PFSK-1 (cell line): ENCODE results near the gene CXCL13.

Experiments used
- FOXP2 ChIP-seq: optimal IDR thresholded peaks from 2 replicates; pipeline ENCODE3; 2011; ENCODE audit warnings: borderline replicate concordance, control low read depth, inconsistent platforms; ENCODE audit not compliant: insufficient read depth; ENCODE audit errors: extremely low read length, extremely low read depth
- POLR2AphosphoS5 ChIP-seq: IDR thresholded peaks from 2 replicates; pipeline ENCODE4 v1.6.1; 2012; ENCODE audit warnings: low read depth, mild to moderate bottlenecking, control low read depth, low read length, moderate library complexity
- SIN3A ChIP-seq: IDR thresholded peaks from 2 replicates; pipeline ENCODE4 v1.6.1; 2012; ENCODE audit warnings: mild to moderate bottlenecking, low read length, moderate library complexity, borderline replicate concordance; ENCODE audit not compliant: insufficient read depth
- TAF1 ChIP-seq: IDR thresholded peaks from 2 replicates; pipeline ENCODE4 v1.6.1; 2012; ENCODE audit warnings: low read length, control low read depth, borderline replicate concordance; ENCODE audit not compliant: insufficient read depth
- TF ChIP-seq, protein P1 (sequence below), 2 experiments: IDR thresholded peaks; 2 replicates each; pipeline versions ENCODE4 v1.6.1 to v1.8.0; 2011 to 2012; ENCODE audit warnings: low read depth in 2 of 2, low read length in 2 of 2, control low read depth in 1 of 2, inconsistent platforms in 1 of 2, mild to moderate bottlenecking in 1 of 2, moderate library complexity in 1 of 2; ENCODE audit not compliant: insufficient read depth in 1 of 2

CXCL13 gene

DNA sequence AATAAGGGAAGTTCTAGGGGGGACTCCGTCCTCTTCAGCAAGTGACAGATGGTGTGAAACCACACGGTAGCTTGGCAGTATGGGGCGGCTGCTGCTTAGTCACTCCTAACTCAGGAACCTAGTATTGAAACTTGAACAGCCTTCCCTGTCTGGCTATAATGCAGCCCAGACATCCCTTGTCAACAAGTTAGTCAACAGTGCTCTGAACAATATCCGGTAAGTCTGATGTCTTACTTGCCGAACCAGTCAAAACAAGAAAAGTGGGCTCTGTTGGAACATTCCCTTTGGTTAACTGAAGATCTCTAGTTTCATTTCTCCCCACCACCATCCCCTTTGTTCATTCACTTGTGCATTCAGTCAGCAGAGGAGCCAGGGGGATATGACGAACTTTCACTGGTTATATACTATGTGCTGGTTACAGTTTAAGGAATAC, 18.7 kb upstream of the CXCL13 start:
- TF ChIP-seq, protein P1, sequence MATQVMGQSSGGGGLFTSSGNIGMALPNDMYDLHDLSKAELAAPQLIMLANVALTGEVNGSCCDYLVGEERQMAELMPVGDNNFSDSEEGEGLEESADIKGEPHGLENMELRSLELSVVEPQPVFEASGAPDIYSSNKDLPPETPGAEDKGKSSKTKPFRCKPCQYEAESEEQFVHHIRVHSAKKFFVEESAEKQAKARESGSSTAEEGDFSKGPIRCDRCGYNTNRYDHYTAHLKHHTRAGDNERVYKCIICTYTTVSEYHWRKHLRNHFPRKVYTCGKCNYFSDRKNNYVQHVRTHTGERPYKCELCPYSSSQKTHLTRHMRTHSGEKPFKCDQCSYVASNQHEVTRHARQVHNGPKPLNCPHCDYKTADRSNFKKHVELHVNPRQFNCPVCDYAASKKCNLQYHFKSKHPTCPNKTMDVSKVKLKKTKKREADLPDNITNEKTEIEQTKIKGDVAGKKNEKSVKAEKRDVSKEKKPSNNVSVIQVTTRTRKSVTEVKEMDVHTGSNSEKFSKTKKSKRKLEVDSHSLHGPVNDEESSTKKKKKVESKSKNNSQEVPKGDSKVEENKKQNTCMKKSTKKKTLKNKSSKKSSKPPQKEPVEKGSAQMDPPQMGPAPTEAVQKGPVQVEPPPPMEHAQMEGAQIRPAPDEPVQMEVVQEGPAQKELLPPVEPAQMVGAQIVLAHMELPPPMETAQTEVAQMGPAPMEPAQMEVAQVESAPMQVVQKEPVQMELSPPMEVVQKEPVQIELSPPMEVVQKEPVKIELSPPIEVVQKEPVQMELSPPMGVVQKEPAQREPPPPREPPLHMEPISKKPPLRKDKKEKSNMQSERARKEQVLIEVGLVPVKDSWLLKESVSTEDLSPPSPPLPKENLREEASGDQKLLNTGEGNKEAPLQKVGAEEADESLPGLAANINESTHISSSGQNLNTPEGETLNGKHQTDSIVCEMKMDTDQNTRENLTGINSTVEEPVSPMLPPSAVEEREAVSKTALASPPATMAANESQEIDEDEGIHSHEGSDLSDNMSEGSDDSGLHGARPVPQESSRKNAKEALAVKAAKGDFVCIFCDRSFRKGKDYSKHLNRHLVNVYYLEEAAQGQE (IDR thresholded peaks at IDR 0.05; ENCODE audit: insufficient read depth in 1 of 2, low read depth in 2 of 2, low read length in 2 of 2), result no peak
- TF ChIP-seq POLR2AphosphoS5, result no peak
- no peak for TF ChIP-seq FOXP2
- TF ChIP-seq SIN3A, result no peak
- TF ChIP-seq TAF1, result no peak

DNA sequence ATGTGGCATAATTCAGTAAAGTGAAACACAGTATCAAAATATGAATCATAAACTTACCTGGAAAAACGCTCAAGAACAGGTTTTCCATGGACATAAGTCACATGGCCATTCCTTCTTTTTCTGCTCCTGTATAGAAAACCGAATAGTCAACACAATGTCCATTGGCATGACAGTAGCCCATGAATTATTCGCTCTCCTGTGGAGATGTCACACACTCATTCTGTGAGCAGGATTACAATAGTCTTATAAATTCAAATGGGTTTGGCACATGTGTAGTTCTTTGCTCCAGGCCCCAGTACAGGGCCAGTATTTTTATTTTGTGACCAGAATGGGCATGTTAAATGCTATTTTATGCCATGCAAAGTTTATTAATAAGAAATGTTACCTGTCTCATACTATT, 15.1 kb upstream of the CXCL13 start:
- TF ChIP-seq, protein P1 (IDR thresholded peaks at IDR 0.05; ENCODE audit: insufficient read depth in 1 of 2, low read depth in 2 of 2, low read length in 2 of 2), result no peak
- no peak for TF ChIP-seq FOXP2
- TF ChIP-seq SIN3A, result no peak
- no peak for TF ChIP-seq TAF1
- TF ChIP-seq POLR2AphosphoS5, result no peak

DNA sequence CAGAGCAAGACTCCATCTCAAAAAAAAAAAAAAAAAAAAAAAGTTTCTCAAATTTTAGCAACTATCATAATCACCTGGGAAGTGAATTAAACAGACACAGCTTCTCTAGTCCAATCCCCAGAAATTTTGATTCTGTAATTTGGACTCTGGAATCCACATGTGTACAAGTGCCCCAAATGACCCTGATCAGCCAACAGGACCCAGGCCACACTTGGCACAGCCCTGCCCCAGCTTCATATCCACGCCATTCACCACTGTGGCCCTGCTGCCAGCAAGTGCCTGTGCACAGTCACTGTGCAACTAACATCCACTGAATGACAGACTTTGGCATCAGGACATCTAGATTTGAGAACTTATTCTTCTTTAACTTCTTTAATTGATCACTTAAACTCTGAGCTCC, 14.1 kb upstream of the CXCL13 start:
- TF ChIP-seq SIN3A, result no peak
- TF ChIP-seq POLR2AphosphoS5, result no peak
- TF ChIP-seq TAF1, result no peak
- TF ChIP-seq, protein P1 (IDR thresholded peaks at IDR 0.05; ENCODE audit: insufficient read depth in 1 of 2, low read depth in 2 of 2, low read length in 2 of 2), result no peak
- no peak for TF ChIP-seq FOXP2

- TF ChIP-seq TAF1, result no peak
- no peak for TF ChIP-seq SIN3A
- TF ChIP-seq POLR2AphosphoS5, result no peak
- no peak for TF ChIP-seq FOXP2
- TF ChIP-seq, protein P1 (IDR thresholded peaks at IDR 0.05; ENCODE audit: insufficient read depth in 1 of 2, low read depth in 2 of 2, low read length in 2 of 2), result no peak
Observed at GRCh38 chr4:77593101-77593500, 12.5 kb upstream of the CXCL13 start.

GRCh38 chr4:77593993-77594392, 11.6 kb upstream of the CXCL13 start:
- TF ChIP-seq, protein P1 (IDR thresholded peaks at IDR 0.05; ENCODE audit: insufficient read depth in 1 of 2, low read depth in 2 of 2, low read length in 2 of 2), result no peak
- TF ChIP-seq SIN3A (no peak), TAF1 (no peak), FOXP2 (no peak), POLR2AphosphoS5 (no peak)
